IPS-NIHi7 (cell line): ENCODE results near the gene RAET1L.
"Not testable (repeated sequence)": the region's sequence is repeated elsewhere in the genome, so short reads cannot be mapped to it uniquely, and the experiment has no call there.

Experiments
- DNase-seq: peaks from one replicate; pipeline ENCODE4 v3.0.0; 2012; ENCODE audit warnings: mixed read lengths; ENCODE audit errors: extremely low spot score

Gene RAET1L

DNA sequence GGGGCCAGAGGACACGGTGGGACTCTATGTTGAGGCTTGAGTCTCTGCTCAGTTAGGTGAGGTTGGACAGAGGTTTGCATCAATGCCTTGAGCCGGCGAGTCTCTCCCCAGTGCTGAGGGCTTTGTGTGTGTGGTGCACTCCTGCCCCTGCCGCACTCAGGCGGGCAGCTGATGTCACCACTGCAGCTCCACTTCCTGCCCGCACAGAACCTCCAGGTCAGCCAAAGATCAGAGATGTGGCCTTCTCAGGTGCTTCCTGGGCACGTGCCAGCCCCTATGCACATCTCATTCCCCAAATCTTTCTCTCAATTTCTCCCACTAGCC is 33.9 kb downstream of the RAET1L start:
- DNase-seq: not testable (repeated sequence)

- DNase-seq: peak; percentile 40
These were observed 34.5 kb downstream of the RAET1L start for GRCh38 chr6:149990661-149991471.

DNA sequence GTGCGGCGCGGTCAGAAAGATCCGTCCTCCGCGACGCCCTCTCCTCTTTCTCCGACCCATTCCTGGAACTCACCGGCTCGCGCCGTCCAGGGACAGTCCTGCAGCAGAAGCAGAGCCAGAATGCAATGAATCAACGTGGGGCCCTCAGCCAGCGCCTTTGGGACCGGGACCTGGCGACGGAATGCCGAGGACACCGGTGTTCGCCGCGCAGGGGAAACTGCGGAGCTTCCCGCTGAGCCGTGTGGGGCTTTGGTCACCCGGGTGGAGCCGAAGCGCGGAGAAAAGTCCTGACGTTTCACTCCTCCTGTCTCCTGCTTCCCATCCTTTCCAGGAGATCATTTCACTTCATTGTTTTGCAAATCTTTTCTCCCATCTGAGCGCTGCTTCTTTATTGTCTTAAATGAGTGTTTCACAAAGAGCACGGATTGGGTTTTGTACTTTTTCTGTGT is 35.1 kb downstream of the RAET1L start:
- no peak for DNase-seq

GRCh38 chr6:149988550-149989346 is 36.6 kb downstream of the RAET1L start:
- peak; percentile 60 for DNase-seq

GRCh38 chr6:149987602-149988107 is 37.7 kb downstream of the RAET1L start:
- DNase-seq: no peak

- no peak for DNase-seq
These were observed 39.8 kb downstream of the RAET1L start for GRCh38 chr6:149985481-149985937.

DNA sequence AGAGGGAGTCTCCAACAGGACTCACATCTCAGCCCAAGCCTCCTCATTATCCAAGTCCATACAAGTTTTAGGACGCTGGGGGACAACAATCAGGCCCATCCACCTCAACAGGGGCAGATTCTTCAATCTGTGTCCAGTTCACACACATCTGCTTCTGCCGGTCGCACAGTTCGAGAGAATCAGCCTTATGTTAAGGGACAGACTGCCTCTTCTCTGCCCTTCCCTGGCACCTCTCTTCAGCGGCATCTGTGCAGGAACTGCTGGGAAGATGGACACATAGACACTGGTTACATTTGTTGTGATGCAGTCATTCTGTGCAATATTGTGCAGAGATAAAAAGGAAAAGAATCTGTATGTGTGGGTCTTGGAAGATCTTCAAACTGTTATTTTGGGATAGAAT is 40.6 kb downstream of the RAET1L start:
- no peak for DNase-seq

DNA sequence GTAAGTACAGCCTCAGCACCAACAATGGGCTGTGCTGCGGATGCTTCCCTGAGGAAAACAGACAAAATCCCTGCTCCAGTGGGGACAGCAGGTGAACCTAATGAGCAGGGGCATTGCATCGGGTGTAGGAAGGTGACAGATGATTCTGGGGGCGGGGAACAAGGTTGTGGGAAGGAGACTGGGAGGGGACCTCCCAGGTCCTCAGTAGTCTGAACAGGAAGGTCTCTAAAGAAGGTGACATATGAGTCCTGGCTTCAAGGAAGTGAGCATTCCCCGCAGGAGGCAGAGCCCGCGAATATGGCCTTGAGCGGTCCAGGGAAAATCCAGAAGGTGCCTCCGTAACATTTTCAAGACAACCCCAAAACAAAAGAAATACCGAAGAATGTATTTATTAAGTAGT is 42.2 kb downstream of the RAET1L start:
- no peak for DNase-seq

GRCh38 chr6:149979293-149979692 is 46.0 kb downstream of the RAET1L start:
- DNase-seq: no peak

DNA sequence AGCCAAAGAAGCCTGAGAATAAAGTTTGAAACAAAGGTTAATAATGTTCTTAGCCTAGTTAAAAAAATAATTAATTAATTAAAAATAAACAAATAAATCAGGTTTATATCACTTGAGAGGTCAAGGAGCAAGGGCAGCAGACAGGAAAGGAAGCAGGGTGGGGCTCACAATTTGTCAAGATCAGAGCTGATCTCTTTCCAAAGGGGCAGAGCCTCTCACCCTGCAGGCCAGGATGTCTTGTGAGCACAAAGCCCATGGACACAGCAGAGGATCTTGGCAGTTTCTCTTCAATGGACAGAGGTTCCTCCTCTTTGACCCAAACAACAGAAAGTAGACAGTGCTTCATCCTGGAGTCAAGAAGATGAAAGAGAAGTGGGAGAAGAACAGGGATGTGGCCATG is 46.7 kb downstream of the RAET1L start:
- no peak for DNase-seq

DNA sequence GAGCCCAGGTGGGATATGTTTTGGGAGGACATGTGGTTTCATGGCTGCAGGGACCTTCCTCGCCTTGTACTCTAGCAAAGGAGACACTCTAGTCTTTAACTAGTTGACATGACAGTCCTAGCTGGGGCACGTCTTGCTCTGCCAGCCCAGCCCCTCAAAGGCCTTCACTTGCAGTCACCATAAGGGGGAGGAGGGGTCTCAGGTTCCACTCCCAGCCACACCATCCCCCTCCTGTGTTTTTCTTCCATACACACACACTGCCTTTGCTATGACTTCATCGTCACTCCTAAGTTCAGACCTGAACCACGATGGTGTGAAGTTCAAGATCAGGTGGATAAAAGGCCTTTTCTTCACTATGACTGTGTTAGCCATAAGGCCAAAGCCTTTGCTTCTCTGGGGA is 48.1 kb downstream of the RAET1L start:
- no peak for DNase-seq

- DNase-seq: no peak
These were observed 49.9 kb downstream of the RAET1L start for GRCh38 chr6:149975400-149975799.

- DNase-seq: no peak
These were observed 50.5 kb downstream of the RAET1L start for GRCh38 chr6:149974825-149975224.

- DNase-seq: not testable (repeated sequence)
These were observed 50.9 kb downstream of the RAET1L start for GRCh38 chr6:149974394-149974793.

DNA sequence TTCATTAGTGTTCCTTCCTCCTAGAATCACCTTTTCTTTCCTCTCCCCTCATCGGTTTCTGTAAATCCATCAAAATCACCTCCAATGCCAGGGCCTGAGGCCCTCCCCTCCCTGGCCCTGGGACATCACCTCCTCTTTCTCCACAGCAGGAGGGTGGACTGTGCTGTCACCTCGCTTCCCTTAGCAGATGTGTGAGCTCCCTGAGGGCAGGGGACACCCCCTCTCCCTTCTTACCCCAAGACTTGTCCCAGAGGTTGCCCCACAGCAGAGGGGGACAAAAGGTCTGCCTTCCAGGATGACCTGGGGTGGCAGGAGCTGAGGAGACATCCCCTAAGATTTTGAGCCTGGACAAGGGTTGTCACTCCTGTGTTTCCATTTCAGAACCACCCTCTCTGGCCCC is 55.7 kb downstream of the RAET1L start:
- DNase-seq: no peak

DNA sequence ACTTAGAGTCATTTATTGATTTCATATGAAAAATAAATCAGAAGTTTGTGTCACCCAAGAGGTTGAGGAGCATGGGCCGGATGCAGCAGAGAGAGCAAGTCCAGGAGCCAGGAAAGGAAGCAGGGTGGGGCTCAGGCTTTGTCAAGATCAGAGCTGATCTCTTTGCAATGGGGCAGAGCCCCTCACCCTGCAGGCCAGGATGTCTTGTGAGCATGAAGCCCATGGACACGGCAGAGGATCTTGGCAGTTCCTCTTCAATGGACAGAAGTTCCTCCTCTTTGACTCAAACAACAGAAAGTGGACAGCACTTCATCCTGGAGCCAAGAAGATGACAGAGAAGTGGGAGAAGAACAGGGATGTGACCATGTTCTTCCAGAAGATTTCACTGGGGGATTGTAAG is 56.4 kb downstream of the RAET1L start:
- not testable (repeated sequence) for DNase-seq
